AG04449 (cell line): Measurements from ENCODE around the gene PPM1N.

ENCODE experiments used
- CTCF ChIA-PET: fragments of 350-600 bp; formaldehyde crosslinking; extraction: SDS; loops from one replicate; lab custom pipeline; 2021; ENCODE audit warnings: antibody characterized with exemption; lab: Yijun Ruan, JAX
- POLR2A ChIA-PET: fragments of 400-600, 350-600 bp; formaldehyde crosslinking; extraction: SDS; loops from one replicate; lab custom pipeline; 2020; ENCODE audit warnings: antibody characterized with exemption, inconsistent platforms; lab: Yijun Ruan, JAX
- DNase-seq: peaks from one replicate; pipeline ENCODE4 v3.0.0-alpha.2; 2010; ENCODE audit warnings: low read depth, low spot score
- H3K4me3 ChIP-seq: 2 replicates; pipeline ENCODE4 v1.5.1; 2011; ENCODE audit warnings: low read depth, mild to moderate bottlenecking, control low read depth, low read length
- TF ChIP-seq, protein P1 (sequence below): IDR thresholded peaks from one replicate; pipeline ENCODE4 v1.5.1; 2011; ENCODE audit warnings: mild to moderate bottlenecking, moderate library complexity, low read length, control low read depth, inconsistent platforms; ENCODE audit not compliant: insufficient read depth; ENCODE audit errors: missing control alignments

Gene PPM1N

DNA sequence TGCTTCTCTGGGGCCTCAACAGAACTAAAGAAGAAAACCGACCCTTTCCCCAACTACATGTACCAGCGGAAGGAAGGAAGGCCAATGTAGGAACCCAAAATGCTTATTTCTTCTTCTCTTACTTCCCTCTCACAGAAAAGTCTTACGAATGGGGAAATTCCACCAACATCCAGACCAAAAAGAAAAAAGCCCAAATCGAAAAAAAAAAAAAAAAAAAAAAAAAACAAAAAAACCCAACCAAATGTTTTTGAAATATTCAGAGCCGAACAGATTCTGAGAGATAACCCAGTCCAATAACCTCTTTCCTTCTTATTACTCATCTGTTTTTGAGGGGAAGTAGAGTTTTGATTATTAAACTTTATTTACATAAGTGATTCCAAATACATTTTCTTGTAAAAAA lies 3.9 kb downstream of the PPM1N start:
- no peak overlapping the region for H3K4me3 ChIP-seq
- TF ChIP-seq, protein P1, sequence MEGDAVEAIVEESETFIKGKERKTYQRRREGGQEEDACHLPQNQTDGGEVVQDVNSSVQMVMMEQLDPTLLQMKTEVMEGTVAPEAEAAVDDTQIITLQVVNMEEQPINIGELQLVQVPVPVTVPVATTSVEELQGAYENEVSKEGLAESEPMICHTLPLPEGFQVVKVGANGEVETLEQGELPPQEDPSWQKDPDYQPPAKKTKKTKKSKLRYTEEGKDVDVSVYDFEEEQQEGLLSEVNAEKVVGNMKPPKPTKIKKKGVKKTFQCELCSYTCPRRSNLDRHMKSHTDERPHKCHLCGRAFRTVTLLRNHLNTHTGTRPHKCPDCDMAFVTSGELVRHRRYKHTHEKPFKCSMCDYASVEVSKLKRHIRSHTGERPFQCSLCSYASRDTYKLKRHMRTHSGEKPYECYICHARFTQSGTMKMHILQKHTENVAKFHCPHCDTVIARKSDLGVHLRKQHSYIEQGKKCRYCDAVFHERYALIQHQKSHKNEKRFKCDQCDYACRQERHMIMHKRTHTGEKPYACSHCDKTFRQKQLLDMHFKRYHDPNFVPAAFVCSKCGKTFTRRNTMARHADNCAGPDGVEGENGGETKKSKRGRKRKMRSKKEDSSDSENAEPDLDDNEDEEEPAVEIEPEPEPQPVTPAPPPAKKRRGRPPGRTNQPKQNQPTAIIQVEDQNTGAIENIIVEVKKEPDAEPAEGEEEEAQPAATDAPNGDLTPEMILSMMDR: no peak
- ChIA-PET CTCF (interaction anchor here (1.2 to 8.2 kb wide), 2 partner anchors 15 to 63 kb away, joined by 10 to 60 read pairs; no protein-coding TSS in a partner anchor), POLR2A (no interaction called here)
- DNase-seq: no peak

DNA sequence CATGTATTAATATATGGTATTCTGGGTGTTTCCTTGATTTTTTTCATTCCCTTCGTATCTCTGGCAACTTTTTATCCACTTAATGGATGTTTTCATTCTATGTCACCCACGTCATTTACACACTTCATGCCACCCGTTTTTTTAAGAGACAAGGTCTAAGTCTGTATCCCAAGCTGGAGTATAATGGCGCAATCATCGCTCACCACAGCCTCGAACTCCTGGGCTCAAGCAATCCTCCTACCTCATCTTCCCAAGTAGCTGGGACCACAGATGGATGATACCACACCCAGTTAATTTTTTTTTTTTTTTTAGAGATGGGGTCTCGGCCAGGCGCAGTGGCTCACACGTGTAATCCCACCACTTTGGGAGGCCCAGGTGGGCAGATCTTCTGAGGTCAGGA lies 5.7 kb downstream of the PPM1N start:
- DNase-seq: no peak
- no peak overlapping the region for H3K4me3 ChIP-seq
- TF ChIP-seq, protein P1: no peak
- ChIA-PET CTCF (interaction anchor here (0.6 to 8.2 kb wide), 5 partner anchors 10 to 130 kb away, joined by 3 to 60 read pairs (median 8); no protein-coding TSS in a partner anchor), POLR2A (no interaction called here)

DNA sequence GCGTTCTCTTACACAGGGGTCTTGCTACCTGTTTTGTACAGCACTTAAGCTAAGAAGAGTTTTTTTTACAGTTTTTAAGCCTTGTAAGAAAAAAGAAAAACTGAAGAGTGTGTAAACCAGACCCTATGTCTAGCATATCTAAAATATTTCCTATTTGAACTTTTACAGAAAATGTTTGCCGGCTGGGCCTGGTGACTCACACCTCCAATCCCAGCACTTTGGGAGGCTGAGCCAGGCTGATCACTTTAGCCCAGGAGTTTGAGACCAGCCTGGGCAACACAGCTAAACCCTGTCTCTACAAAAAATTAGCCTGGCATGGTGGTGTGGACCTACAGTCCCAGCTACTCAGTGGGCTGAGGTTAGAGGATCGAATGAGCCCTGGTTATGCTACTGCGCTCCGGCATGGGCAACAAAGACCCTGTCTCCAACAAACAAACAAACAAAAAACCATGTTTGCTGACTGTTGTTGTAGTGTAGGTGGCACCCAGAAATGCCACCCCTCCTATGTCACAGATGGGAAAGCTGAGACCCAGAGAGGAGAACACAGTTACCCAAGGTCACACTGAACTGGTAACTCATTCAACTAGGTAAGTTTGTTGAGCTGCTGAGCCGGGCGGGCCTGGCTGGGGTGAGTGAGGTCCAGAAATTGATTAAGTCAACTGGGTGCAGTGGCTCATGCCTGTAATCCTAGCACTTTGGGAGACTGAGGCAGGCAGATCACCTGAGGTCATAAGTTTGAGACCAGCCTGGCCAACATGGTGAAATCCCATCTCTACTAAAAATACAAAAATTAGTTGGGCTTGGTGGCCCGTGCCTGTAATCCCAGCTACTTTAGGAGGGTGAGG lies 7.1 kb downstream of the PPM1N start:
- TF ChIP-seq, protein P1: no peak
- ChIA-PET CTCF (interaction anchor here (0.7 to 8.2 kb wide), 11 partner anchors 8 to 270 kb away, joined by 3 to 60 read pairs (median 7); partner anchors contain the start of gene RTN2), POLR2A (no interaction called here)
- DNase-seq: no peak
- H3K4me3 ChIP-seq: no peak overlapping the region; the same call in 1 of the 2 replicates

DNA sequence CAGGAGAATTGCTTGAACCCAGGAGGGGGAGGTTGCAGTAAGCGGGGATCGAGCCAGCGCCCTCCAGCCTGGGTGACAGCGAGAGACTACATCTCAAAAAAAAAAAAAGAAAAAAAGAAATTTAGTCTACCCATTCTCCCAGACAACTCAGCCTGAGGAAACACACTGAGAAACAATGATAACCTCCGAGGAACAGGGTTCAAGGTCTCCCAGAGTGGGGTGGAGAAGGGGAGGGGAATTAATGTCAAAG lies 7.7 kb downstream of the PPM1N start:
- ChIA-PET POLR2A (no interaction called here), CTCF (interaction anchor here (0.7 to 8.2 kb wide), 12 partner anchors 9 to 270 kb away, joined by 3 to 60 read pairs (median 6); partner anchors contain the start of gene RTN2)
- peak overlapping the region; percentile 82 for H3K4me3 ChIP-seq
- DNase-seq: no peak
- TF ChIP-seq, protein P1: no peak

DNA sequence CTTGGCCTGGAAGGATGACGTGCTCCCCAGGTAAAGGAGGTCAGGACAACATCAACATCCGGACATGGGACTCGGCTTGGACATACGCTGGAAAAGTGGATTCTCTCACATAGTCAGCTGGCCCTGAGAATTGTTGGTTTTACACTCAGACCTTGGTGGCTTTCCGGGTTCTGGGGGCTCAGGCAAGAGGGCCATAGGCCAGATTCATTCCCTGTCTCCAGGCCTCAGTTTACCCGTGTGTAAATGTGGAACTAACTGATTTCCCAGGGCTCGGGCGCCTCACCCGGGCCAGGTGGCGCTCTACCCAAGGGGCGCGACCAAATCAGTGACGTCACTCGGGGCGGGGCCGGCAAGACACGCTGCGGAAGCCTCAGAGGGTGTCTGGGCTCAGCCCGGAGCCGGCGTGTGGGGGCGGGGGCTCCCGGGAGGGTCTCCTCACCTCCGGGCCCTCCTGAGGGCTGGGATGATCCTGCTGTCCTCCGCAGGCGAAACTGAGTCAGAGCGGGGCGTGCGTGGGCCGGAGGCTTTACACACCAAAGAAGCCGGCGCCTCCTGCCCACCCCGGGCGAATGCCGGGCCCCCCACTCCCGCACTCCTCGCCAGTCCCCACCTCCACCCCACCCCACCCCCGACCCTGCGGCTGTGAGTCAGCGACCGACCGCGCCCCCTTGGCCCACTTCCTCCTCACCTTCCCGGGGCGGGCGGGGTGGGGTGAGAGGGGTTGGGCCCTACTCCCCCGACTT lies 8.2 kb downstream of the PPM1N start:
- no peak for DNase-seq
- H3K4me3 ChIP-seq: peak overlapping the region; percentile 82
- ChIA-PET CTCF (interaction anchor here (0.7 to 8.2 kb wide), 10 partner anchors 9 to 137 kb away, joined by 3 to 60 read pairs (median 6); partner anchors contain the start of gene RTN2), POLR2A (no interaction called here)
- TF ChIP-seq, protein P1: peak; percentile 70
